RWPE2 (cell line): ENCODE measurements around the gene XRRA1.
"Not testable (repeated sequence)": the region's sequence is repeated elsewhere in the genome, so short reads cannot be mapped to it uniquely, and the experiment has no call there.

Experiments
- ATAC-seq: fragments of 200-7000 bp; cut with Tn5 transposase; 3 replicates; pipeline ENCODE4 v1.9.1; 2021; ENCODE audit warnings: low read depth
- DNase-seq: peaks from one replicate; pipeline ENCODE4 v3.0.0-alpha.2; 2020; ENCODE audit warnings: low spot score
- H3K27ac ChIP-seq: fragments of 450-650 bp; 2 replicates; pipeline ENCODE4 v1.5.1; 2017; ENCODE audit warnings: mild to moderate bottlenecking; ENCODE audit not compliant: poor library complexity, severe bottlenecking
- H3K27me3 ChIP-seq: fragments of 250-450 bp; sonication (Bioruptor Pico); 2 replicates; pipeline ENCODE4 v1.5.1; 2021; ENCODE audit warnings: mild to moderate bottlenecking, moderate library complexity; ENCODE audit not compliant: insufficient read depth, poor library complexity, severe bottlenecking
- H3K36me3 ChIP-seq: fragments of 250-450 bp; sonication (Bioruptor Pico); 2 replicates; pipeline ENCODE4 v1.5.1; 2020; ENCODE audit warnings: low read depth, mild to moderate bottlenecking, moderate library complexity
- H3K4me1 ChIP-seq: fragments of 250-450 bp; sonication (Bioruptor Pico); 2 replicates; pipeline ENCODE4 v1.5.1; 2021; ENCODE audit warnings: mild to moderate bottlenecking, moderate library complexity; ENCODE audit not compliant: insufficient read depth, poor library complexity, severe bottlenecking
- H3K4me3 ChIP-seq: fragments of 250-450 bp; sonication (Bioruptor Pico); 2 replicates; pipeline ENCODE4 v1.5.1; 2021; ENCODE audit warnings: mild to moderate bottlenecking, moderate library complexity; ENCODE audit not compliant: severe bottlenecking
- H3K9me3 ChIP-seq: fragments of 250-450 bp; sonication (Bioruptor Pico); 2 replicates; pipeline ENCODE4 v1.5.1; 2021; ENCODE audit warnings: mild to moderate bottlenecking, moderate library complexity; ENCODE audit not compliant: severe bottlenecking
- CTCF ChIP-seq: fragments of 450-650 bp; IDR thresholded peaks from one replicate; pipeline ENCODE4 v1.5.1; 2017; ENCODE audit warnings: mild to moderate bottlenecking, moderate library complexity; ENCODE audit not compliant: poor library complexity, severe bottlenecking

The XRRA1 gene

GRCh38 chr11:74948898-74949752 is at the start of gene XRRA1, which contains the start of gene SPCS2:
TSS of gene XRRA1 (minus strand) at chr11:74949091. CDS start at chr11:74940878, 8,213 bp downstream.
TSS of gene SPCS2 (plus strand) at chr11:74949266. CDS start at chr11:74949286, 20 bp downstream.
- Histone ChIP-seq H3K9me3 (no peaks in the 10 kb centered on the region), H3K27me3 (no peaks in the 10 kb centered on the region), H3K36me3 (peaks cover 42% of the 10 kb centered on the region), H3K4me1 (peaks cover 10% of the 10 kb centered on the region), H3K27ac (peak within 1 kb of the TSS; percentile 55), H3K4me3 (peak within 1 kb of the TSS; percentile 85)
- DNase-seq (peak; percentile 99), ATAC-seq (peak; percentile 97)
- no peak for TF ChIP-seq CTCF

GRCh38 chr11:74992852-74993251 is 44.0 kb upstream of the XRRA1 start:
- no peaks in the 10 kb centered on the region for H3K9me3 ChIP-seq
- H3K4me1 ChIP-seq: peaks cover 5% of the 10 kb centered on the region
- no peak for ATAC-seq
- DNase-seq: no peak
- no peak overlapping the region for H3K4me3 ChIP-seq
- no peaks in the 10 kb centered on the region for H3K27me3 ChIP-seq
- H3K27ac ChIP-seq: no peak overlapping the region
- H3K36me3 ChIP-seq: peaks cover 19% of the 10 kb centered on the region
- TF ChIP-seq CTCF: no peak

- no peak for DNase-seq
- Histone ChIP-seq H3K36me3 (peaks cover 15% of the 10 kb centered on the region), H3K27ac (no peak overlapping the region), H3K4me1 (peaks cover 5% of the 10 kb centered on the region), H3K27me3 (no peaks in the 10 kb centered on the region), H3K4me3 (no peak overlapping the region), H3K9me3 (no peaks in the 10 kb centered on the region)
- no peak for ATAC-seq
- TF ChIP-seq CTCF: no peak
These were observed 42.0 kb upstream of the XRRA1 start for GRCh38 chr11:74990941-74991340.

GRCh38 chr11:74990150-74990549 is 41.3 kb upstream of the XRRA1 start:
- H3K27ac ChIP-seq, ATAC-seq, H3K36me3 ChIP-seq, H3K4me1 ChIP-seq, DNase-seq, H3K9me3 ChIP-seq, H3K27me3 ChIP-seq, H3K4me3 ChIP-seq: not testable (repeated sequence)

- ATAC-seq (0 out of 3 replicates have a peak, but pooled peaks have one; percentile 2), DNase-seq (no peak)
- Histone ChIP-seq H3K9me3 (no peaks in the 10 kb centered on the region), H3K4me1 (peaks cover 5% of the 10 kb centered on the region), H3K4me3 (peak overlapping the region; percentile 56), H3K27me3 (no peaks in the 10 kb centered on the region), H3K27ac (peak overlapping the region; percentile 47), H3K36me3 (no peaks in the 10 kb centered on the region; the same call in 1 of the 2 replicates)
- TF ChIP-seq CTCF: no peak
These were observed 40.4 kb upstream of the XRRA1 start for GRCh38 chr11:74989260-74989638.
